Endothelial cell of umbilical vein (primary cell): ENCODE results near the gene MAPK4.
"Not testable (repeated sequence)": the region's sequence is repeated elsewhere in the genome, so short reads cannot be mapped to it uniquely, and the experiment has no call there.

Experiments
- JUN ChIP-seq: IDR thresholded peaks from 2 replicates; pipeline ENCODE4 v1.6.1; 2011; ENCODE audit warnings: borderline replicate concordance, low read depth; ENCODE audit not compliant: insufficient read length, insufficient read depth
- MYC ChIP-seq: IDR thresholded peaks from one replicate; pipeline ENCODE4 v1.6.1; 2011; ENCODE audit warnings: mild to moderate bottlenecking, low read depth, low read length
- POLR2A ChIP-seq: IDR thresholded peaks from 2 replicates; pipeline ENCODE4 v1.6.1; 2012; ENCODE audit warnings: low read depth, mild to moderate bottlenecking, control low read depth, low read length
- TF ChIP-seq, protein P1 (sequence below), 2 donors: IDR thresholded peaks; 1 replicate in 1 of 2; 2 replicates in 1 of 2; pipeline ENCODE4 v1.5.1; 2011; ENCODE audit warnings: low read length in 2 of 2, mild to moderate bottlenecking in 2 of 2, moderate library complexity in 2 of 2, control low read depth in 1 of 2, inconsistent platforms in 1 of 2, low read depth in 1 of 2; ENCODE audit not compliant: insufficient read depth in 1 of 2; ENCODE audit errors: extremely low read depth in 1 of 2
- TF ChIP-seq, protein P2 (sequence below): IDR thresholded peaks from 2 replicates; pipeline ENCODE4 v1.6.1; 2011; ENCODE audit not compliant: insufficient read depth, insufficient read length

DNA sequence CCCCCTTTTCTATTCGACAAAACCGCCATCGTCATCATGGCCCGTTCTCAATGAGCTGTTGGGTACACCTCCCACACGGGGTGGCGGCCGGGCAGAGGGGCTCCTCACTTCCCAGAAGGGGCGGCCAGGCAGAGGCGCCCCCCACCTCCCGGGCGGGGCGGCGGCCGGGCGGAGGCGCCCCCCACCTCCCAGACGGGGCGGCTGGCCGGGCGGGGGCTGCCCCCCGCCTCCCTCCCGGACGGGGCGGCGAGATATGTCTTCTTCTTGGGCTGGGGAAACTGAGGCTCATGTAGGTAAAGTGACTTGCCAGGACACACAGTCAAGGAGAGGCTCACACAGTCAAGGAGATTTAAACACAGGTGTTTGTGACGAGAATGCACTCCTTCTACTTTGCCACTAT is 49.3 kb downstream of the MAPK4 start:
- TF ChIP-seq, protein P1, sequence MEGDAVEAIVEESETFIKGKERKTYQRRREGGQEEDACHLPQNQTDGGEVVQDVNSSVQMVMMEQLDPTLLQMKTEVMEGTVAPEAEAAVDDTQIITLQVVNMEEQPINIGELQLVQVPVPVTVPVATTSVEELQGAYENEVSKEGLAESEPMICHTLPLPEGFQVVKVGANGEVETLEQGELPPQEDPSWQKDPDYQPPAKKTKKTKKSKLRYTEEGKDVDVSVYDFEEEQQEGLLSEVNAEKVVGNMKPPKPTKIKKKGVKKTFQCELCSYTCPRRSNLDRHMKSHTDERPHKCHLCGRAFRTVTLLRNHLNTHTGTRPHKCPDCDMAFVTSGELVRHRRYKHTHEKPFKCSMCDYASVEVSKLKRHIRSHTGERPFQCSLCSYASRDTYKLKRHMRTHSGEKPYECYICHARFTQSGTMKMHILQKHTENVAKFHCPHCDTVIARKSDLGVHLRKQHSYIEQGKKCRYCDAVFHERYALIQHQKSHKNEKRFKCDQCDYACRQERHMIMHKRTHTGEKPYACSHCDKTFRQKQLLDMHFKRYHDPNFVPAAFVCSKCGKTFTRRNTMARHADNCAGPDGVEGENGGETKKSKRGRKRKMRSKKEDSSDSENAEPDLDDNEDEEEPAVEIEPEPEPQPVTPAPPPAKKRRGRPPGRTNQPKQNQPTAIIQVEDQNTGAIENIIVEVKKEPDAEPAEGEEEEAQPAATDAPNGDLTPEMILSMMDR (IDR thresholded peaks at IDR 0.05; ENCODE audit: extremely low read depth in 1 of 2, insufficient read depth in 1 of 2, low read depth in 1 of 2, low read length in 2 of 2): not testable (repeated sequence)
- not testable (repeated sequence) for TF ChIP-seq MYC, JUN, POLR2A
- TF ChIP-seq, protein P2, sequence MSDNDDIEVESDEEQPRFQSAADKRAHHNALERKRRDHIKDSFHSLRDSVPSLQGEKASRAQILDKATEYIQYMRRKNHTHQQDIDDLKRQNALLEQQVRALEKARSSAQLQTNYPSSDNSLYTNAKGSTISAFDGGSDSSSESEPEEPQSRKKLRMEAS: not testable (repeated sequence)
